ENCODE measurements around the gene DUSP15. TPM values are rescaled to one million over a fixed set of nuclear protein-coding genes. Genes with fewer than 3 reads are reported as not detected.
A peak's percentile ranks its signal among the peaks of the same experiment; 100 is the strongest.
"Not testable (repeated sequence)": the region's sequence is repeated elsewhere in the genome, so short reads cannot be mapped to it uniquely, and the experiment has no call there.

DUSP15 gene, protein sequence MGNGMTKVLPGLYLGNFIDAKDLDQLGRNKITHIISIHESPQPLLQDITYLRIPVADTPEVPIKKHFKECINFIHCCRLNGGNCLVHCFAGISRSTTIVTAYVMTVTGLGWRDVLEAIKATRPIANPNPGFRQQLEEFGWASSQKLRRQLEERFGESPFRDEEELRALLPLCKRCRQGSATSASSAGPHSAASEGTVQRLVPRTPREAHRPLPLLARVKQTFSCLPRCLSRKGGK
- 10 to 100 TPM in 1 of 4 donors, 1 to 10 TPM in 2, not detected in 1; 1.4 to 10.2 (median 2.9) TPM for polyA plus RNA-seq
- long read RNA-seq, donor 1, transcript DUSP15-202 (7 exons, 1,454 nt) = major isoform, 7 of 14 reads
- long read RNA-seq, donor 1, partial matches to known transcripts = 6 of 14 reads
- long read RNA-seq, donor 1, other reads (novel, unspliced or antisense) = 0 of 14 reads
- long read RNA-seq, donor 2, transcript DUSP15-202 (7 exons, 1,454 nt) = major isoform, 6 of 6 reads
- long read RNA-seq, donor 2, partial matches to known transcripts = 0 of 6 reads
- long read RNA-seq, donor 2, other reads (novel, unspliced or antisense) = 0 of 6 reads
- long read RNA-seq, donor 3, partial matches to known transcripts = 6 of 9 reads
- long read RNA-seq, donor 3, other reads (novel, unspliced or antisense) = 0 of 9 reads
- long read RNA-seq, donor 4 = 0 reads
- long read RNA-seq, donor 5, partial matches to known transcripts = 0 of 2 reads
- long read RNA-seq, donor 5, other reads (novel, unspliced or antisense) = 0 of 2 reads
- long read RNA-seq, donor 6, transcript DUSP15-202 (7 exons, 1,454 nt) = major isoform, 7 of 7 reads
- long read RNA-seq, donor 6, partial matches to known transcripts = 0 of 7 reads
- long read RNA-seq, donor 6, other reads (novel, unspliced or antisense) = 0 of 7 reads
- long read RNA-seq, donor 7, partial matches to known transcripts = 0 of 1 reads
- long read RNA-seq, donor 7, other reads (novel, unspliced or antisense) = 0 of 1 reads
- long read RNA-seq, donor 8, partial matches to known transcripts = 0 of 1 reads
- long read RNA-seq, donor 8, other reads (novel, unspliced or antisense) = 0 of 1 reads
- long read RNA-seq, donor 9, partial matches to known transcripts = 0 of 3 reads
- long read RNA-seq, donor 9, other reads (novel, unspliced or antisense) = 0 of 3 reads
- long read RNA-seq, donor 10, partial matches to known transcripts = 0 of 2 reads
- long read RNA-seq, donor 10, other reads (novel, unspliced or antisense) = 0 of 2 reads

- WGBS, 3 donors = 0 to 2% (median 1%) methylated on average over 48 to 80 of the region's 80 CpGs
- peak; percentile 9 to 73 for DNase-seq
- peak within 1 kb of the TSS; percentile 35 to 69 (median 57) for H3K4me3 ChIP-seq (ENCODE audit: low read depth in 1 of 3, low read length in 3 of 3)
- peak within 1 kb of the TSS in 1 of 3 donors; percentile 70 for H3K27ac ChIP-seq (ENCODE audit: low read depth in 1 of 3, low read length in 2 of 3)
- no peaks in the 10 kb centered on the region for H3K9me3 ChIP-seq (ENCODE audit: control insufficient read depth in 2 of 2, insufficient read depth in 1 of 2, low read depth in 1 of 2, low read length in 1 of 2)
- H3K27me3 ChIP-seq (ENCODE audit: control insufficient read depth in 3 of 3, insufficient read depth in 3 of 3, low read length in 3 of 3) = no peaks in the 10 kb centered on the region
- peaks cover 0 to 19% (median 2%) of the 10 kb centered on the region in 3 donors for H3K4me1 ChIP-seq (ENCODE audit: control insufficient read depth in 3 of 3, insufficient read depth in 2 of 3, low read depth in 1 of 3, low read length in 2 of 3)
- peaks cover 0 to 11% (median 0%) of the 10 kb centered on the region in 3 donors for H3K36me3 ChIP-seq (ENCODE audit: control insufficient read depth in 3 of 3, insufficient read depth in 2 of 3, low read depth in 1 of 3, low read length in 3 of 3)
- FAIRE-seq = no peak
Observed at GRCh38 chr20:31869942-31870725, at the start of gene DUSP15, which contains the start of gene TTLL9. Gene DUSP15, minus strand, starts transcription at chr20:31870527. Its CDS starts 190 bp downstream, at chr20:31870337. Gene TTLL9, plus strand, starts transcription at chr20:31870634. Its CDS starts 493 bp downstream, at chr20:31871127.

DNA sequence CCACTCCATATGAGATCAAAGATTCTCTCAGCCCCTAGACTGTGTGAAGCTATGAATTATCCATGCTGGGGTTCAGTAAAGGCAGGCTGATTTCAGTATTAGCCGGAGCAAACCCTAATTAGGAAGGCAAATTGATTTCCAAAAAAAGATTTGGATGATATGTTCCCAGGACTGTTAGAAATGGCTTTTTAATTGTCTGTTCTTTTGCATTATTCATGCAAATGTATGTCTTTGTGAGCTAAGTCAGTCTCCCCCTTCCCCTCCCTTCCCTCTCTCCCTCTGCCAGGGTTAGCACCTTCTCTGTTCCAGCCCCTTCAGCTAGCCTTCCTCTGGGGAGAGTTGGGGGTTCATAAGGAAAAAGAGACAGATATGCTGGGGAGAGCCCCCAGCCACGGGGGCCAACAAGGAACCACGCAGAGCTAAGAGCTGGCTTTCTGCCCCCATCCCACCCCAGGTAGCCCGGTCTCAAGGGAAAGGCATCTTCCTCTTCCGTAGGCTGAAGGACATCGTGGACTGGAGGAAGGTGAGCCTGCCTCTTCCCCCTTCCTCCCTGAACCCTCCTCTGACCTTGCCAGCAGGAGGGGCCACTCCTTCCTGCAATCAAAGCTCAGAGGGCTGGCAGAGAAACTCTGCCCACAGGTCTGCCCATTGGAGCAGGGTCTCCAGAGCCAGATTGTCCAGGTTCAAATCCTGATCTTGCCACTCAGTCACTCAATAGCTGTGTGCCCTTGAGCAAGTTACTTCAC, 49.3 kb upstream of the DUSP15 start:
- Histone ChIP-seq H3K4me1 (ENCODE audit: control insufficient read depth in 3 of 3, insufficient read depth in 2 of 3, low read depth in 1 of 3, low read length in 2 of 3) (peaks cover 0 to 24% (median 0%) of the 10 kb centered on the region in 3 donors), H3K4me3 (ENCODE audit: low read depth in 1 of 3, low read length in 3 of 3) (no peak overlapping the region), H3K27me3 (ENCODE audit: control insufficient read depth in 3 of 3, insufficient read depth in 3 of 3, low read length in 3 of 3) (no peaks in the 10 kb centered on the region), H3K27ac (ENCODE audit: low read depth in 1 of 3, low read length in 2 of 3) (no peak overlapping the region), H3K36me3 (ENCODE audit: control insufficient read depth in 3 of 3, insufficient read depth in 2 of 3, low read depth in 1 of 3, low read length in 3 of 3) (no peaks in the 10 kb centered on the region), H3K9me3 (ENCODE audit: control insufficient read depth in 2 of 2, insufficient read depth in 1 of 2, low read depth in 1 of 2, low read length in 1 of 2) (no peaks in the 10 kb centered on the region)
- WGBS, 3 donors = 56 to 61% (median 59%) methylated on average over 6 of the region's 6 CpGs
- no peak for DNase-seq
- FAIRE-seq = no peak

DNA sequence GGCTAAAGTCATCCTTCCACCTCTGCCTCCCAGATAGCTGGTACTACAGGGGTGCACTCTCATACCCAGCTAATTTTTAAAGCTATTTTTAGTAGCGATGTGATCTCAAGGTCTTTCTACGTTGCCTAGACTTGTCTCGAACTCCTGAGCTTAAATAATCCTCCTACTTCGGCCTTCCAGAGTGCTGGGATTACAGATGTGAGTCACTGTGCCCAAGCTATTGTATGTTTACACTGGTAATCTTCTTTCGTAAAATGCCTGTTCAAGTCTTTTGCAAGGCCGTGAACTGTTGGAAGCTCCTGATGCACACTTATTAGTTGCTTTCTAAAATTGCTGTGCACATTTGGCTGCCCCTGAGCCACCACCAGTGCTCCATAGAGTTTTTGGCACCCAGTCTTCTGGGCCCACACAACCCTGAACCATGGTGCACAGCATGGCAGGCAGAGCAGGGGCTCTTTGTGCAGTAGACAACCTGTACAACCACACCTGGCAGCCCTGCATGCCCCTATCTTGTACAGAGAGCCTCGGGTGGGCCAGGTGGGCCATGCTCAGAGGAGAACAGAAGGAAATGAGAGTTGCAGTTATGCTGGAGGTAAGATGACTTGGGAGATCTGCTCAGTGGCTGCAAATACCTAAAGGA, 48.3 kb upstream of the DUSP15 start:
- WGBS, 3 donors = 55 to 71% (median 62%) methylated on average over 7 of the region's 7 CpGs
- H3K36me3 ChIP-seq (ENCODE audit: control insufficient read depth in 3 of 3, insufficient read depth in 2 of 3, low read depth in 1 of 3, low read length in 3 of 3) = no peaks in the 10 kb centered on the region
- DNase-seq = no peak
- peaks cover 0 to 23% (median 0%) of the 10 kb centered on the region in 3 donors for H3K4me1 ChIP-seq (ENCODE audit: control insufficient read depth in 3 of 3, insufficient read depth in 2 of 3, low read depth in 1 of 3, low read length in 2 of 3)
- no peaks in the 10 kb centered on the region for H3K27me3 ChIP-seq (ENCODE audit: control insufficient read depth in 3 of 3, insufficient read depth in 3 of 3, low read length in 3 of 3)
- no peak for FAIRE-seq
- peak overlapping the region in 1 of 3 donors; percentile 19 for H3K27ac ChIP-seq (ENCODE audit: low read depth in 1 of 3, low read length in 2 of 3)
- no peaks in the 10 kb centered on the region for H3K9me3 ChIP-seq (ENCODE audit: control insufficient read depth in 2 of 2, insufficient read depth in 1 of 2, low read depth in 1 of 2, low read length in 1 of 2)
- no peak overlapping the region for H3K4me3 ChIP-seq (ENCODE audit: low read depth in 1 of 3, low read length in 3 of 3)

DNA sequence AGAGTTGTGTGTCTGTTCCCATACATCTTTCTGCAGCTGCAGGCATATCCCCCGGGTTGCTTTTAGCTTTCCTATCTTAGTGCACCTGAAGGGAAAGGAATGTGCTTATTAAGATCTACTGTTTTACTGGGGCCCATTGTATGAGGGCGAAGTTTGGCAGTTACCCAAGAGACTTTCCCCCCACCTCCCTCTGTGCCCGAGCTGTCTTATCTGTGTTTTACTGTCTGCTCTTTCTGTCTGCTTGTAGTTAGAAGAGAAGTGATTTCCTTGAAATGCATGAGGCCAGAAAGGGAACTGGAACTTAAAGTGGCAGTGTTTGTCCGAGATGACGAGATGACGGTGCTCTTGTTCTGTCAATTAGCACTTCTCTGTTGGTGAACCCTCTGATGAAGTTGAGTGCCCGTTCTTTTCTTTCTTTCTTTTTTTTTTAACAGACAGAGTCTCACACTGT, 47.7 kb upstream of the DUSP15 start:
- not testable (repeated sequence) for H3K9me3 ChIP-seq (ENCODE audit: control insufficient read depth in 2 of 2, insufficient read depth in 1 of 2, low read depth in 1 of 2, low read length in 1 of 2); H3K4me3 ChIP-seq (ENCODE audit: low read depth in 1 of 3, low read length in 3 of 3); H3K27me3 ChIP-seq (ENCODE audit: control insufficient read depth in 3 of 3, insufficient read depth in 3 of 3, low read length in 3 of 3); H3K36me3 ChIP-seq (ENCODE audit: control insufficient read depth in 3 of 3, insufficient read depth in 2 of 3, low read depth in 1 of 3, low read length in 3 of 3); FAIRE-seq
- H3K27ac ChIP-seq (ENCODE audit: low read depth in 1 of 3, low read length in 2 of 3) = peak overlapping the region in 1 of 3 donors; percentile 19
- DNase-seq = peak; percentile 5 to 55
- WGBS, 3 donors = 2 to 15% (median 12%) methylated on average over 7 of the region's 7 CpGs
- H3K4me1 ChIP-seq (ENCODE audit: control insufficient read depth in 3 of 3, insufficient read depth in 2 of 3, low read depth in 1 of 3, low read length in 2 of 3) = peaks cover 0 to 23% (median 0%) of the 10 kb centered on the region in 3 donors

- H3K9me3 ChIP-seq (ENCODE audit: control insufficient read depth in 2 of 2, insufficient read depth in 1 of 2, low read depth in 1 of 2, low read length in 1 of 2) = no peaks in the 10 kb centered on the region
- no peaks in the 10 kb centered on the region for H3K36me3 ChIP-seq (ENCODE audit: control insufficient read depth in 3 of 3, insufficient read depth in 2 of 3, low read depth in 1 of 3, low read length in 3 of 3)
- FAIRE-seq (no peak), DNase-seq (no peak)
- H3K27ac ChIP-seq (ENCODE audit: low read depth in 1 of 3, low read length in 2 of 3) = no peak overlapping the region
- H3K4me1 ChIP-seq (ENCODE audit: control insufficient read depth in 3 of 3, insufficient read depth in 2 of 3, low read depth in 1 of 3, low read length in 2 of 3) = peaks cover 0 to 23% (median 0%) of the 10 kb centered on the region in 3 donors
- H3K27me3 ChIP-seq (ENCODE audit: control insufficient read depth in 3 of 3, insufficient read depth in 3 of 3, low read length in 3 of 3) = no peaks in the 10 kb centered on the region
- no peak overlapping the region for H3K4me3 ChIP-seq (ENCODE audit: low read depth in 1 of 3, low read length in 3 of 3)
- WGBS, 3 donors = 86 to 97% (median 96%) methylated on average over 4 of the region's 4 CpGs
Observed at GRCh38 chr20:31916708-31917107, 46.4 kb upstream of the DUSP15 start.

DNA sequence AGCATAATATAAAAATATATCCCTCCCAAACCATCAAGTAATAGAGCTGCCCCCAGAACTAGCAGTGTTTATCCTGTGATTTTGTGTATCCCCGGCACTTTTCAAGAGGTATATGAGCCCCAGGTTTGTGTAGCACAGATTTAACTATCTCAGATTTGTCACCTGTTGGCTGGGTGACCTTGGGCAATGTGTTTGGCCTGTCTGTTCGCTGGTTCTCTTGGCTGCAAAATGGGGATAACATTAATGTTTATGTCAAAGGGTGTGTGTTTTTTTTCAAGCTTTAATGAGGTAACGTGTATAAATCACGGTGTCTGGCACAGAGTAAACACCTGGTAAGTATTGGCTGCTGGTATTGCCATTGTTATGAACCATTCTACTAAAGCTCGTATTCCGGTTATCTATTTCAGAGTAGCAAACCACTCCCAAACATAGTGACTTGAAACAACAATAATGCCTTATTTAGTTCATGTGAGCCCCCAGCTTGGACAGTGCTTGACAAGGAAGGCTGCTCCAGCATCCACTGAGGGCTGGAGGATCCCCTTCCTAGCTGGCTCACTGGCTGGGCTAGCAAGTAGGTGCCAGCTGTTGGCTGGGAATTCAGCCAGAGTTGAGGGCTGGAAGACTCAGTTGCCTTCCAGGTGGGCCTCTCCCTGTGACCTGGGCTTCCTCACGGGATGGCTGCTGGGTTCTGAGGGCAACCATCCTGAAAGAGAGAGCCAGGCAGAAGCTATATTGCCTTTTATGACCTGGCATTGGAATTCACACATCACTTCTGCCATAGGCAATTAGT, 45.4 kb upstream of the DUSP15 start:
- no peaks in the 10 kb centered on the region for H3K9me3 ChIP-seq (ENCODE audit: control insufficient read depth in 2 of 2, insufficient read depth in 1 of 2, low read depth in 1 of 2, low read length in 1 of 2)
- no peaks in the 10 kb centered on the region for H3K27me3 ChIP-seq (ENCODE audit: control insufficient read depth in 3 of 3, insufficient read depth in 3 of 3, low read length in 3 of 3)
- DNase-seq = no peak
- no peak overlapping the region for H3K4me3 ChIP-seq (ENCODE audit: low read depth in 1 of 3, low read length in 3 of 3)
- H3K36me3 ChIP-seq (ENCODE audit: control insufficient read depth in 3 of 3, insufficient read depth in 2 of 3, low read depth in 1 of 3, low read length in 3 of 3) = no peaks in the 10 kb centered on the region
- 47 to 58% (median 57%) methylated on average over 7 of the region's 7 CpGs for WGBS, 3 donors
- peaks cover 0 to 22% (median 0%) of the 10 kb centered on the region in 3 donors for H3K4me1 ChIP-seq (ENCODE audit: control insufficient read depth in 3 of 3, insufficient read depth in 2 of 3, low read depth in 1 of 3, low read length in 2 of 3)
- no peak overlapping the region for H3K27ac ChIP-seq (ENCODE audit: low read depth in 1 of 3, low read length in 2 of 3)
- no peak for FAIRE-seq
